ENCODE data around the gene MTHFD1.
A peak's percentile ranks its signal among the peaks of the same experiment; 100 is the strongest.

MTHFD1 gene

GRCh38 chr14:64454671-64455070 is 66.5 kb downstream of the MTHFD1 start:
- no peak for DNase-seq

DNA sequence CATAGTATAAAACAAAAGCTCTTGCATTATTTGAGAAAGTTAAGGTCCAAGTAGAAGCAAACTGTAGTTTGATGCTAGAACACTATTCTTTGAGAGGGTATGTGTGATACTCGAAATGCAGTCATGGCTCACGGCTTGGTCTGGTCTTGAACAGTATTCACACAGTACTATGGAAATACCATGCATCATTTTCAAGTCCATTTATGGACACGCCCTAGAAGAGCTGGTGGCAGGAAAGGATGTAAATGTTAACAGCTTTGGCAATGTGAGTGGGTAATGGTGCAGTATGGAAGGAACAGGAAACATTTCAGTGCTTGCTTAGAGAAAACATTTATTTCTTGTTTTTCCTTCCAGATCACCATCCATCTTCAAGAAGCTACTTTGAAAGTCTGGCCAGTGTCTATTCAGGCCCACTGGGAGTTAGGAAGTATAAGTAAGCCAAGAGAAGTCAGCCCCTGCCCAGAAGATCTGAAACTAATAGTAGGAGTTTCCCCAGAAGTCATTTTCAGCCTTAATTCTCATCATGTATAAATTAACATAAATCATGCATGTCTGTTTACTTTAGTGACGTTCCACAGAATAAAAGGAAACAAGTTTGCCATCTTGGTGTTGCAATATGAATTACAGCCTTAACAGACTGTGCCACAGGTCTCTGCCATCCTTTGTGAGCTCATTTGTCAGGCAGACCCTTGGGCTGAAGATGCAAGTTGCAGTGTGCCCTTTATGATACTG is 71.4 kb downstream of the MTHFD1 start:
- DNase-seq, result no peak

GRCh38 chr14:64461221-64461620 is 73.1 kb downstream of the MTHFD1 start:
- no peak for DNase-seq

DNA sequence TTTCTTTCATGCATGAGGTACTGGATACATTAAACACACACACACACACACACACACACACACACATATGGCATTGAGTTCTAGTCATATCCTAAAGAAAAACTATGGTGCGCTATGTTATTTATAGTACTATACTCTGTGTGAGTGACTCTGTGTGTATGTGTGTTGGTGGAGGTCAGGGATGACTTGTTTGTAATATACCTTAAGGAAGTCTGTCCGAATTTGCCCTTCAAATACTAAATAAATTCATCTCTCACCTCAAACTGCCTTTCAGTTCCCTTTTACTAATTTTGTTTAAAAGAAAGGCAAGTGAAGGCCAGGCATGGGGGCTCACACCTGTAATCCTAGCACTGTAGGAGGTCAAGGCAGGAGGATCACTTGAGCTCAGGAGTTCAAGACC is 75.0 kb downstream of the MTHFD1 start:
- DNase-seq, result no peak

GRCh38 chr14:64463873-64464272 is 75.7 kb downstream of the MTHFD1 start:
- no peak for DNase-seq

- DNase-seq, result peak; percentile 47
These were observed 76.5 kb downstream of the MTHFD1 start for GRCh38 chr14:64464651-64465050.

- peak; percentile 77 for DNase-seq
These were observed 77.2 kb downstream of the MTHFD1 start, which contains the start of gene AKAP5 for GRCh38 chr14:64465191-64465822. TSS of gene AKAP5 (plus strand) at chr14:64465499. CDS start at chr14:64468395, 2,896 bp downstream.

GRCh38 chr14:64465831-64466554 is 77.8 kb downstream of the MTHFD1 start:
- DNase-seq, result peak; percentile 36

GRCh38 chr14:64467101-64467500 is 78.9 kb downstream of the MTHFD1 start:
- DNase-seq, result no peak

DNA sequence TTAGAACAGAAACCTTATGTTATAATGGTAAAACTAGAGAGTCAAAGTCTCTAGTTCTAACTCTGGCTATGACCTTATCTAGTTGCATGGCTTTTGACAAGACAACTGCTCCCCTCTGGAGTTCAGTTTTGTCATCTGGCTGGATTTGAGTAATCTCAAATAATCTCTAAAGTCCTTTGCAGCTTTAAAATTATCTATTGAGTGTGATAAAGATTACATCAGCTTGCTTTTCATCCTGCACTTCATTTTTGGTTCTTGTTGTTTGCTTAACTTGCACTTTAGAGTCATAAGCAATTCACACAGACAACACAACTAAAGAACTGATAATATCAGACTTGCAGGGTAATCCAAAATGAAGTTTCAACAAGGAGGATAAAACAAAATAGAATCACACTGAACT is 79.4 kb downstream of the MTHFD1 start:
- no peak for DNase-seq

DNA sequence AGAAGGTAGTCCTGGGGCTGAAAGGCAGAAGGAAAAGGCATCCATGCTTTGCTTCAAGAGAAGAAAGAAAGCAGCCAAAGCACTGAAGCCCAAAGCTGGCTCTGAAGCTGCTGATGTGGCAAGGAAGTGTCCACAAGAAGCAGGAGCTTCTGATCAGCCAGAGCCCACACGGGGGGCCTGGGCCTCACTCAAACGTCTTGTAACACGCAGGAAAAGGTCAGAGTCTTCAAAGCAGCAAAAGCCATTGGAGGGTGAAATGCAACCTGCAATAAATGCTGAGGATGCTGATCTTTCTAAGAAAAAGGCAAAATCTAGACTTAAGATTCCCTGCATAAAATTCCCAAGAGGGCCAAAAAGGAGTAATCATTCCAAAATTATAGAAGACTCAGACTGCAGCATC is 80.3 kb downstream of the MTHFD1 start:
- no peak for DNase-seq

DNA sequence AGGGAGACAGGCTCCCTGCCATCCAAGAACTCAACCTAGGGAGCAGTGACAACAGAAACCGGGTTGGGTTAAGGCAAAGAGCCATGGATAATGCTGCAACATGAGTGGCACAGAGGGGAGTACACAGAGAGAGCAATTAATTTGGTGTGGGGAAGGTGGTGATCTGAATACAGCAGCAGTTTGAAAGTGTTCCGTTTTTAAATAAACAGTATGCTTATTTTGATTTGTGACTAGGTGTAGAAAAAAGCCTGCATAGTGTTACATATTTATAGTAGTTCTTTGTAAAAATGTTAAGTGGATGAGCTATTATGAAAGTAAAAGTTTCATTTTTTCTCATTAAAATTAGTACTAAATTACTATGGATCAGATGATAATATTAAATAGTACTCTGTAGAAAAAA is 85.9 kb downstream of the MTHFD1 start:
- DNase-seq, result no peak

GRCh38 chr14:64474698-64475097 is 86.5 kb downstream of the MTHFD1 start:
- DNase-seq, result no peak

GRCh38 chr14:64475585-64476273 is 87.6 kb downstream of the MTHFD1 start:
- DNase-seq, result no peak

- DNase-seq, result no peak
These were observed 88.3 kb downstream of the MTHFD1 start for GRCh38 chr14:64476438-64476837.

- DNase-seq, result no peak
These were observed 90.6 kb downstream of the MTHFD1 start for GRCh38 chr14:64478634-64479250.

DNA sequence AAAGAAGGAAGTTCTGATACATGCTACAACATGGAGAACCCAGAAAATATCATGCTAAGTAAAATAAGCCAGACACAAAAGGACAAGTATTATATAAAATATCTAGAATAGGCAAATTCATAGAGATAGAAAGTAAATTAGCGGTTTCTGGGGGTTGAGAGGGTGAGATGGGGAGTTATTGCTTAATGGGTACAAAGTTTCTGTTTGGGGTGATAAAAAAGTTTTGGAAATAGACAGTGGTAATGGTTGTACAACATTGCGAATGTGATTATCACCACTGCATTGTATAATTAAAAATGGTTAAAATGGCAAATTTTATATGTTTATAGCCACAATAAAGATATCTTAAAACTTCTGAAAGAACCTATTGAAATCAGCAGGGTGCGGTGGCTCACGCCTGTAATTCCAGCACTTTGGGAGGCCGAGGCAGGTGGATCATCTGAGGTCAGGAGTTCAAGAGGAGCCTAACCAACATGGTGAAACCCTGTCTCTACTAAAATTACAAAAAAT is 100.5 kb downstream of the MTHFD1 start:
- no peak for DNase-seq

DNA sequence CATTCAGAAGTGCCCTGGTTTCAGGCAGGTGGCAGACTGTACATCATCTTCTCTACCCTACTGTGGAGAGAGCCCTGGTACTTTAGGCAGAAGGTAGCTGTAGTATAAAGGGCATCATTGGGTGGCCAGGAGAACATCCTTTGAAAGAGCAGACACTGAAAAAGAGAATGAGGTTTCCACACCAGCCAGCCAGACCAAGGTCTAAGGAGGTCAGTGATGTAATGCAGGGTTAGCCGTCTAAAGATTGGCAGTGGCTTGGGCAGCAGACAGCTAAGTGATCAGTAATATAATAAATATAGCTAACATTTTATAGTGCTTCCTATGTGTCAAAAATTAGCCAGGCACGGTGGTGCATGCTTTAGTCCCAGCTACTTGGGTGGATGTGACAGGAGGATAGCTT is 103.5 kb downstream of the MTHFD1 start:
- DNase-seq, result no peak

DNA sequence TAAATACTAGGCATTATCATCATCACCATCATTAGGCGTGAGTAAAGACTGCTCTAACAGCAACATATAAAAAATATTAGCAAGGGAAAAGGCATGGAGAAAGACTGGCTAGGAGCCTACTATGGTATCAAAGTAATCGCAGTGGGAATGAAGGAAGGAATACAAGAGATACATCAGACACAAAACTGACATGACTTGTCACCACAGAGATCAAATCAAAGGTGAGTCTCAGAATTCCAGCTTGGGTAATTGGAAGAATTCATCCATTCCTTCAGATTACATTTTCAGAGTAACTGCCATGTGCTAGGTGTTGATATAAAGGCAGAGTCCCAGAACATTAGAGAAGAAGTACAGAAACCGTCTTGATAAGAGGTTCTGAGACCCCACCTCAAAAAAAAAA is 105.3 kb downstream of the MTHFD1 start:
- DNase-seq, result no peak

DNA sequence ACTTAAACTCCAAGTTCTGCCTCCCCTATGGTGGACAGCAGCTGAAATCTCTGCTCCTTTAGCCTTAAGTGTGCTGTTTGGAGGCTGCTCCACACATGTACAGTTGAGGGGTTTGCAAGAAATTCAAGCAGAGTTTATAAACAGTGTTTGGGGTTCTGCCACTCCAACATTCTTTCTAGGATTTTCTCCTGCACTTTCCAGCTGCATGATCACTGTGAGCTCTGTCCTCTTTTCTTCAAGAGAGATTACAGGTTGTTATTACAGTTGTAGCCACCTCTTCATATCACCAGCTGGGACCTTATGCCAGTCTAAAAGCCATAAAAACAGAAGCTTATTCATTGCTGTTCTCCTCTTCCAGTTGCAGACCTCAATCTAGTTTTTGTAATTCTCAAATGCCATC is 107.1 kb downstream of the MTHFD1 start:
- DNase-seq, result no peak

GRCh38 chr14:64496764-64497163 is 108.6 kb downstream of the MTHFD1 start:
- no peak for DNase-seq

GRCh38 chr14:64500088-64500487 is 111.9 kb downstream of the MTHFD1 start:
- no peak for DNase-seq
